Right lobe of liver (tissue), 6 donors: ENCODE data around the gene AGT. TPM values are rescaled to one million over a fixed set of nuclear protein-coding genes. Genes with fewer than 3 reads are reported as not detected.
"Not testable (repeated sequence)": the region's sequence is repeated elsewhere in the genome, so short reads cannot be mapped to it uniquely, and the experiment has no call there.

Source experiments
- ATAC-seq, 4 donors: fragments of 200-7000 bp; cut with Tn5 transposase; one replicate each; pipeline ENCODE4 v1.9.1; 2020; ENCODE audit warnings: mild to moderate bottlenecking in 4 of 4, moderate library complexity in 4 of 4
- DNase-seq, 3 donors: peaks; one replicate each; pipeline ENCODE4 v3.0.0-alpha.2; 2020
- H3K27ac ChIP-seq, 3 donors: fragments of 200-600 bp; one replicate each; pipeline ENCODE4 v1.8.0; 2022
- H3K27me3 ChIP-seq, 2 donors: fragments of 200-600 bp; one replicate each; pipeline ENCODE4 v1.8.0; 2022
- H3K36me3 ChIP-seq, 4 donors: fragments of 200-600 bp; sonication (generic) in 1 of 4; one replicate each; pipeline versions ENCODE4 v1.5.1 to v1.8.0; 2017 to 2022; ENCODE audit warnings: control low read depth in 1 of 4
- H3K4me1 ChIP-seq, 4 donors: fragments of 200-600 bp; sonication (generic) in 1 of 4; one replicate each; pipeline versions ENCODE4 v1.5.1 to v1.8.0; 2017 to 2022; ENCODE audit warnings: control low read depth in 1 of 4
- H3K4me3 ChIP-seq, 3 donors: fragments of 200-600 bp; one replicate each; pipeline ENCODE4 v1.8.0; 2022
- H3K9me3 ChIP-seq, 4 donors: fragments of 200-600 bp; sonication (generic) in 1 of 4; one replicate each; pipeline versions ENCODE4 v1.5.1 to v1.8.0; 2017 to 2022; ENCODE audit warnings: control low read depth in 1 of 4
- POLR2A ChIP-seq: fragments of 450-650 bp; IDR thresholded peaks from one replicate; pipeline ENCODE4 v1.6.1; 2017; ENCODE audit warnings: antibody characterized with exemption, mild to moderate bottlenecking
- WGBS: methylation state at CpG from one replicate; pipeline ENCODE4 v1.1.6; 2018; ENCODE audit warnings: low coverage, low lambda C conversion rate; ENCODE audit not compliant: insufficient coverage; ENCODE audit errors: missing lambda C conversion rate; 5-methylcytosine and 5-hydroxymethylcytosine counted together
- intact Hi-C, 2 donors: fragments of 100-400 bp; cut with DNase I; formaldehyde crosslinking; loops; one replicate each; pipeline versions ENCODE4 v1.11.2 to v1.14.1; 2022
- total RNA-seq, 6 experiments: library from RNA; depleted of rRNA in 2 of 6; stranded (reverse); fragments of >200 nt in 2 of 6; fragmentation: NEBNext Ultra II Directional in 3 of 6; extraction: Animal tissue kit (Norgen Biotek cat#: 25700) in 3 of 6; gene quantifications; one replicate each; pipeline versions ENCODE4 v1.1.0 to v1.2.4, GENCODE V29; 2016 to 2023
- TF ChIP-seq, protein P1 (sequence below), 4 donors: fragments of 200-600 bp in 3 of 4; fragments of 450-650 bp in 1 of 4; IDR thresholded peaks; one replicate each; pipeline versions ENCODE4 v1.5.1 to v1.8.0; 2016 to 2022; ENCODE audit warnings: antibody characterized with exemption in 4 of 4, mild to moderate bottlenecking in 2 of 4
- donor health status: DM: no; HTN: yes; CAD: no.
- donor health status: DM: no; HTN: no; CAD: no.
- donor health status: DM: no; HTN: no; CAD: no.
- donor health status: DM: no; HTN: yes; CAD: no.
- donor health status: DM: no; HTN: yes; CAD: no.

AGT gene
- total RNA-seq, 6 experiments from 2014 or later, result 1,076 to 2,346 (median 1,911) TPM

DNA sequence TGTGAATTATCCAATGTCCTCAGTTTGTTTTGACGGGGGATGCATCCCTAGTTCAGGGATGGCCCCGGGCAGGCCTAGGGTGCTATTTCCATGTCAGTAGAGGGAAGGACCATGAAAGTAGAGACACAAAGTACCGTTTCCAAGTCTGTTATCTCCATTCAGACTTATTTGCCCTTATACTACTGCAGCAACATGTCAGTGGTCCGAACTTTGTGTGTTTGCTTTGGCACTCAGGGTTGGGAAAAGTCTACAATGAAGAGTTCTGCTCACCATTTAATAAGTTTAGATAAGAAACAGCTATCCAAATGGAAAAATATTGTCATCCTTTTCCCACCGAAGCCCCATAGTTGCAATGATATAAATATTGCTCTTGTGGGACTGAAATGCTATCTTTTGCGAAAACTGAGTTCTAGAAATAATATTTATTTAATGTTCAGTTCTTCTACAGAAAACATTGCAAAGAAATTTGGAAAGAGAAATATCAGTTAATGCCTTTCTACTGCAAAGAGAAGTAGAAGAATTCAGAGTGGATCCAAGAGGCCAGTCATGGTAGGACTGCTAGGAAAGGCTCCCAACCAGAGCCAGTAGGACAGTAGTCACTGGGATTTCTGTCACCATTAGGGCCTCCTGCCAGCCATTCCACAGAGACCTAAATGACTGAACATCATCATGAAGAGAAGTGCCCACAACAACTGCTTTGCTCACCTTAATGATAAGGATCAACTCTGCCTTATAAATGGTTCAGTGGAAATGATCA, 11.5 kb upstream of the AGT start:
- peak; percentile 66 to 80 (median 68) for ATAC-seq
- peak overlapping the region; percentile 53 to 92 (median 83) for H3K27ac ChIP-seq

DNA sequence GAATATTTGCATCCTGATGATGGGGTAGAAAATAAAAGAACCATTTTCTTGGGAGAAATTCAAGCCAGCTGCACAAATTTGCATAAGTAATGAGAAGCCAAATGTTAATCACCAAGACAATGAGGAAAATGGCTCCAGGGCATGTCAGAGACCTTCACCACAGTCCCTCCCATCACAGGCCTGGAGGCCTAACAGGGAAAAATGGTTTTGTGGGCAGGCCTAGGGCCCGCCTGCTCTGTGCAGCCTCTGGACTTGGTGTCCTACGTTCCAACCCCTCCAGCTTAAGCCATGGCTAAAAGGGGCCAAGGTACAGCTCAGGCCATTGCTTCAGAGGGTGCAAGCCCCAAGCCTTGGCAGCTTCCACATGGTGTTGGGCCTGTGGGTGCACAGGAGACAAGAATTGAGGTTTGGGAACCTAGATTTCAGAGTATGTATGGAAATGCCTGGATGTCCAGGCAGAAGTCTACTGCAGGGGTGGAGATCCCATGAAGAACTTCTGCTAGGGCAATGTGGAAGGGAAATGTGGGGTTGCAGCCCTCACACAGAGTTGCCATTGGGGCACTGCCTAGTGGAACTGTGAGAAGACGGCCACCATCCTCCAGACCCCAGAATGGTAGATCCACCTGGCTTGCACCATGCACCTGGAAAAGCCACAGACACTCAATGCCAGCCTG, 8.1 kb upstream of the AGT start:
- H3K27me3 ChIP-seq, intact Hi-C loops, ATAC-seq, H3K36me3 ChIP-seq, DNase-seq, H3K9me3 ChIP-seq, H3K27ac ChIP-seq, H3K4me3 ChIP-seq: not testable (repeated sequence)
- peaks cover 0 to 28% (median 8%) of the 10 kb centered on the region in 4 donors for H3K4me1 ChIP-seq
- no CpG with 5 or more reads among the region's 3 CpGs for WGBS

More for the DNA sequence above, 11.5 kb upstream of the AGT start:
- H3K9me3 ChIP-seq, result no peaks in the 10 kb centered on the region
- TF ChIP-seq, protein P1, sequence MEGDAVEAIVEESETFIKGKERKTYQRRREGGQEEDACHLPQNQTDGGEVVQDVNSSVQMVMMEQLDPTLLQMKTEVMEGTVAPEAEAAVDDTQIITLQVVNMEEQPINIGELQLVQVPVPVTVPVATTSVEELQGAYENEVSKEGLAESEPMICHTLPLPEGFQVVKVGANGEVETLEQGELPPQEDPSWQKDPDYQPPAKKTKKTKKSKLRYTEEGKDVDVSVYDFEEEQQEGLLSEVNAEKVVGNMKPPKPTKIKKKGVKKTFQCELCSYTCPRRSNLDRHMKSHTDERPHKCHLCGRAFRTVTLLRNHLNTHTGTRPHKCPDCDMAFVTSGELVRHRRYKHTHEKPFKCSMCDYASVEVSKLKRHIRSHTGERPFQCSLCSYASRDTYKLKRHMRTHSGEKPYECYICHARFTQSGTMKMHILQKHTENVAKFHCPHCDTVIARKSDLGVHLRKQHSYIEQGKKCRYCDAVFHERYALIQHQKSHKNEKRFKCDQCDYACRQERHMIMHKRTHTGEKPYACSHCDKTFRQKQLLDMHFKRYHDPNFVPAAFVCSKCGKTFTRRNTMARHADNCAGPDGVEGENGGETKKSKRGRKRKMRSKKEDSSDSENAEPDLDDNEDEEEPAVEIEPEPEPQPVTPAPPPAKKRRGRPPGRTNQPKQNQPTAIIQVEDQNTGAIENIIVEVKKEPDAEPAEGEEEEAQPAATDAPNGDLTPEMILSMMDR (IDR thresholded peaks at IDR 0.05), result no peak
- TF ChIP-seq POLR2A, result no peak
- no peak overlapping the region for H3K4me3 ChIP-seq
- H3K27me3 ChIP-seq, result no peaks in the 10 kb centered on the region
- DNase-seq, result peak in 2 of 3 donors; percentile 73 to 83
- H3K36me3 ChIP-seq, result no peaks in the 10 kb centered on the region
- WGBS, result 21% methylated on average over 6 of the region's 6 CpGs
- H3K4me1 ChIP-seq, result peaks cover 0 to 52% (median 24%) of the 10 kb centered on the region in 4 donors
- intact Hi-C loops, result no loop called here

DNA sequence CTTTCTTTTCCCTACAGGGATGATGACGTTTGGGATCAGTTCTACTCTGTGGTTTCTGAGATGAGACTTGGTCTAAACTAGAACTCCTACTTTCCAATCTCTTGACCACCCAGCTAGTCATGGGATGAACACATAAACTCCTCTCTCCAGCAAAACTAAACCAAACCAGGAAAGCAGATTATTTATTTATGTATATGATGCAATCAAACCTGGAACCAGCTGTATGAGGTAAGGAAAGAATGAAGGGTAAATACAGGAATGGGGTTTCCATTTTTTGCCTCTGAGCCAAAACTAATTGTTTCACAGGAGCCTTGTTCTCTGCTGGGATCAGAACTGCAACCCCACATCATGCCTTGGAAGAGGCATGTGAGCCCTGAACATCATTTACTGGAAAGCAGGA, 3.3 kb upstream of the AGT start:
- Histone ChIP-seq H3K36me3 (peaks cover 0 to 4% (median 0%) of the 10 kb centered on the region in 4 donors), H3K27me3 (no peaks in the 10 kb centered on the region), H3K27ac (peak overlapping the region in 1 of 3 donors; percentile 13), H3K4me3 (no peak overlapping the region), H3K4me1 (peaks cover 0 to 24% (median 5%) of the 10 kb centered on the region in 4 donors), H3K9me3 (no peaks in the 10 kb centered on the region)
- TF ChIP-seq, protein P1 (IDR thresholded peaks at IDR 0.05), result no peak
- no peak for TF ChIP-seq POLR2A
- ATAC-seq (no peak), DNase-seq (no peak)
- WGBS, result 50% methylated on average over 1 of the region's 1 CpG
- intact Hi-C loops, result loop anchor here in 1 of 2 donors (10.0 kb wide), 1 partner anchor 58 kb away; no protein-coding TSS in a partner anchor

DNA sequence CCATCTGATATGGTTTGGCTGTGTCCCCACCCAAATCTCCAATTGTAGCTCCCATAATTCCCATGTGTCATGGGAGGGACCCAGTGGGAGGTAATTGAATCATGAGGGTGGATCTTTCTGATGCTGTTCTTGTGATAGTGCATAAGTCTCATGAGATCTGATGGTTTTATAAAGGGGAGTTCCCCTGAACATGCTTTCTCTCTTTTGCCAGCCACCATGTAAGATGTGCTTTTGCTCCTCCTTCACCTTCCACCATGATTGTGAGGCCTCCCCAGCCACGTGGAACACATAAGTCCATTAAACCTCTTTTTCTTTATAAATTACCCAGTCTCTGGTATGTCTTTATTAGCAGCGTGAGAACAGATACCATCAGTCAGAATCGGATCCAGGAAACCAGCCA, 2.5 kb upstream of the AGT start:
- H3K4me3 ChIP-seq, H3K27me3 ChIP-seq, H3K9me3 ChIP-seq, ATAC-seq, H3K36me3 ChIP-seq, DNase-seq: not testable (repeated sequence)
- Histone ChIP-seq H3K4me1 (peaks cover 0 to 24% (median 5%) of the 10 kb centered on the region in 4 donors), H3K27ac (peak overlapping the region in 1 of 3 donors; percentile 97)
- 42% methylated on average over 2 of the region's 3 CpGs for WGBS
- intact Hi-C loops, result loop anchor here in 1 of 2 donors (10.0 kb wide), 1 partner anchor 58 kb away; no protein-coding TSS in a partner anchor

DNA sequence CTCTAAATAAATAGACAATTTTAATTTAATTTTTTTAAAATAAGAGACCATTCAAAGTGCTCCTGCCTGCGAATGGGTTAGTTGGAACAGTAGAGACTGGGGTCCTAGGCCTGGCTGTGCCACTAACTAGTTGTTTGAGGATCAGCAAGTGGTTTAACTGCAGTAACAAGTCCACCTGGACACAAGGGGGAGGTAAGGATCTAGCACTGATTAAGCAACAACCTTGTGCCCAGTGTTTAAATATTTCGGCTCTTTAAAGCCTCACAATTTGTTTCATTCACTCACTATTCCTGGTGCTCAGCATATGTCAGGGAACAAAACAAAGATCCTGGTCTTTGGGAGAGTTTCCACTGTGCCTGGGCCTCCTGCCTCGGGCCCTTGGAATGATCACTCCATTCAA, 1.6 kb upstream of the AGT start:
- H3K27me3 ChIP-seq, result no peaks in the 10 kb centered on the region
- DNase-seq (no peak), ATAC-seq (peak; percentile 2 to 32 (median 11))
- H3K9me3 ChIP-seq, result no peaks in the 10 kb centered on the region
- TF ChIP-seq, protein P1 (IDR thresholded peaks at IDR 0.05), result peak; percentile 36 to 55 (median 45)
- TF ChIP-seq POLR2A, result no peak
- 38% methylated on average over 3 of the region's 3 CpGs for WGBS
- no peak overlapping the region for H3K4me3 ChIP-seq
- H3K4me1 ChIP-seq, result peaks cover 0 to 29% (median 5%) of the 10 kb centered on the region in 4 donors
- intact Hi-C loops, result loop anchor here in 1 of 2 donors (10.0 kb wide), 1 partner anchor 59 kb away; no protein-coding TSS in a partner anchor
- H3K36me3 ChIP-seq, result peaks cover 0 to 15% (median 4%) of the 10 kb centered on the region in 4 donors
- H3K27ac ChIP-seq, result peak overlapping the region in 2 of 3 donors; percentile 65 to 97
